T-helper 1 cell treated with Interleukin-12 subunit alpha and Interleukin-12 subunit beta and Interleukin-4 antibody, amounts not matched to agents 30 μg/mL and 1 μg/mL, for 36 hours (primary cell): ENCODE results near the gene SMIM10L2A.
"Not testable (repeated sequence)": the region's sequence is repeated elsewhere in the genome, so short reads cannot be mapped to it uniquely, and the experiment has no call there.

Experiments used
- H3K27ac Mint-ChIP-seq: one replicate; pipeline ENCODE4 v1.8.0; 2021; ENCODE audit warnings: mild to moderate bottlenecking, mixed read lengths
- H3K27me3 Mint-ChIP-seq: one replicate; pipeline ENCODE4 v1.8.0; 2021; ENCODE audit warnings: low read depth, mixed read lengths
- H3K36me3 Mint-ChIP-seq: one replicate; pipeline ENCODE4 v1.8.0; 2021; ENCODE audit warnings: low read depth, mixed read lengths
- H3K4me1 Mint-ChIP-seq: one replicate; pipeline ENCODE4 v1.8.0; 2021; ENCODE audit warnings: low read depth, mixed read lengths
- H3K4me3 Mint-ChIP-seq: one replicate; pipeline ENCODE4 v1.8.0; 2021; ENCODE audit warnings: mild to moderate bottlenecking, moderate library complexity, mixed read lengths
- H3K9me3 Mint-ChIP-seq: one replicate; pipeline ENCODE4 v1.8.0; 2021; ENCODE audit warnings: mixed read lengths

The SMIM10L2A gene

GRCh38 chrX:135461756-135462155 lies 40.0 kb downstream of the SMIM10L2A start:
- not testable (repeated sequence) for H3K27me3 Mint-ChIP-seq, H3K9me3 Mint-ChIP-seq, H3K4me3 Mint-ChIP-seq, H3K27ac Mint-ChIP-seq, H3K36me3 Mint-ChIP-seq, H3K4me1 Mint-ChIP-seq

GRCh38 chrX:135463937-135464336 lies 42.2 kb downstream of the SMIM10L2A start:
- Mint-ChIP-seq H3K4me1 (no peaks in the 10 kb centered on the region), H3K27me3 (peaks cover 10% of the 10 kb centered on the region), H3K36me3 (no peaks in the 10 kb centered on the region), H3K27ac (no peak overlapping the region), H3K9me3 (no peaks in the 10 kb centered on the region), H3K4me3 (no peak overlapping the region)

GRCh38 chrX:135476378-135476777 lies 54.6 kb downstream of the SMIM10L2A start:
- peaks cover 3% of the 10 kb centered on the region for H3K4me1 Mint-ChIP-seq
- H3K27me3 Mint-ChIP-seq: peaks cover 1% of the 10 kb centered on the region
- no peaks in the 10 kb centered on the region for H3K36me3 Mint-ChIP-seq
- H3K27ac Mint-ChIP-seq: no peak overlapping the region
- H3K4me3 Mint-ChIP-seq: no peak overlapping the region
- H3K9me3 Mint-ChIP-seq: no peaks in the 10 kb centered on the region

- Mint-ChIP-seq H3K9me3 (no peaks in the 10 kb centered on the region), H3K27me3 (no peaks in the 10 kb centered on the region), H3K4me1 (peaks cover 2% of the 10 kb centered on the region), H3K36me3 (no peaks in the 10 kb centered on the region), H3K4me3 (no peak overlapping the region), H3K27ac (no peak overlapping the region)
Measured at GRCh38 chrX:135477576-135477975, 55.8 kb downstream of the SMIM10L2A start.
